Activated effector memory CD4-positive, alpha-beta T cell treated with Interleukin-2 at 50 U/mL for 16 hours (primary cell): ENCODE data around the gene ATP2A1.
"Not testable (repeated sequence)": the region's sequence is repeated elsewhere in the genome, so short reads cannot be mapped to it uniquely, and the experiment has no call there.

ENCODE experiments used
- DNase-seq: peaks from one replicate; pipeline ENCODE4 v3.0.0-alpha.2; 2020

ATP2A1 gene

GRCh38 chr16:28883221-28883996 is 5.1 kb downstream of the ATP2A1 start:
- DNase-seq: no peak

DNA sequence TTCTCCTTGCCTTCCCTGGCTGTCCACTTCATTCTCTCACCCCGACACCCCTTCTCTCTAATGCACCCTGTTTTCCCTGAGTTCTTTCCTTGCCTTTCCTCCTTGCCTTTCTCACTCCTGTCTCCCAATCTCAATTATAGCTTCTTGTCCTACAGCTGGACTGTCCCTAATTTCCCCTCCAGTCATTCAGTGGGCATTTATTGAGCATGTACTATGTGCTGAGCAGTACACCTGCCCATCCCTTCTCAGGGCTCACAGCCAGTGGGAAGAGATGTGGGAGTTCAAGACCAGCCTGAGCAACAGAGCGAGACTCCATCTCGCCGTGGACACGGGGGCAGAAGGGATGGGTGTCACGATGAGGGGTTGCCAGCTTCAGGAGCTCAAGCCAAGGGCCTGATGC is 5.8 kb downstream of the ATP2A1 start:
- DNase-seq: no peak

DNA sequence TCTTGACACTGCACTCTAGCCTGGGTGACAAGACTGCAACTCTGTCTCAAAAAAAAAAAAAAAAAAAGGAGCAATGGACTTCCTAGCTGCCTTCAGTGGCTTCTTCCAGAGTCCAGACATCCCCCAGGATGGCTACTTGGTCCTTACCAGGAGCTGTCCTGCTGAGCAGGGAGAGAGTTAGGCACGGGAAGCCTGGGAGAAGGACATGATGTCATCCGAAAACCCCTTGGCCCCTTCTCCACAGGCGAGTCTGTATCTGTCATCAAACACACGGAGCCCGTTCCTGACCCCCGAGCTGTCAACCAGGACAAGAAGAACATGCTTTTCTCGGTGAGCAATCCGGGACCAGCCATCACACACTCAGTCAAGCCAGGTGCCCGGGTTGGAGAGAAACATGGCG is 8.7 kb downstream of the ATP2A1 start:
- no peak for DNase-seq

- DNase-seq: not testable (repeated sequence)
Observed at GRCh38 chr16:28890355-28890754, 12.1 kb downstream of the ATP2A1 start.

- no peak for DNase-seq
Observed at GRCh38 chr16:28891964-28892890, 13.9 kb downstream of the ATP2A1 start.

DNA sequence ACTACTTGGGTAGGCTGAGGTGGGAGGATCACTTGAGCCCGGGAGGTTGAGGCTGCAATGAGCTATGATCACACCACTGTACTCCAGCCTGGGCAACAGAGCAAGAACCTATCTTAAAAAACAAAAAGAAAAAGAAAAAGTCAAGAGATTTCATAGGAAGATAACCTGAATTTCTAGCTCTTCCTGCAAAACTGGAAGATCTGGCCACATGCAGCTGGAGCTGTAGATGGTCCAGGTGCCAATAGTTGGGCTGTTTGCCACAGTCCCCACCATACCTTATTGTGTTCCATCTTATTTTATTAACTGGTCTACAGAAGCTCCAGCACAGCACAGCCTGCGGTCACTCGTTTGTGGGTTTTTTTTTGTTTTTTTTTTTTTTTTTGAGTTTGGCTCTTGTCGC is 15.0 kb downstream of the ATP2A1 start:
- DNase-seq: no peak

DNA sequence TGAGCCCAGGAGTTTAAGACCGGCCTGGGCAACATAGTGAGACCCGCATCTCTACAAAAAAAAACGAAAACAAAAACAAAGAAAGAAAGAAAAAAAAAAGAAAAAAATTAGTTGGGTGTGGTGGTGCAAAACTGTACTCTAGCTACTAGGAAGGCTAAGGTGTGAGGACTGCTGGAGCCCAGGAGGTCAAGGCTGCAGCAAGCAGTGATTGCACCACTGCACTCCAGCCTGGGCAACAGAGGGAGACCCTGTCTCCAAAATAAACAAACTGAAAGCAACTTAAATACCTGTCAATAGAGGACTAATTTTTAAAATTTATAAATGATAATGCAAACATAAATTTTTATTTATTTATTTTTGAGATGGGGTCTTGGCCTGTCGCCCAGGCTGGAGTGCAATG is 17.3 kb downstream of the ATP2A1 start:
- no peak for DNase-seq

DNA sequence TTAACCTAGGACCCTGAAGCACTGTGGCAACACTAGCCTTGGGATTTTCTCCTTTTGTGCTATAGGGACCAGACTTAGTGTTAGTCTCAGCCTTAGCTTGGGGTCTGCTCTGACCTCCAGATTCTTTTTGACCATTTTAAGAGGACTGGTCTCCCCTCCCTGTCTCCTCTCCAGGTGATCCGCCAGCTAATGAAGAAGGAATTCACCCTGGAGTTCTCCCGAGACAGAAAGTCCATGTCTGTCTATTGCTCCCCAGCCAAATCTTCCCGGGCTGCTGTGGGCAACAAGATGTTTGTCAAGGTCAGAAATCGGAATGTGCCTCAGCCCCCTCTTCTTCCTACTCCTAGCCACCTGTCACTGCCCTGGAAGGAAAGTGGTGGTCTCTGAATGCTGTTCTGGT is 19.5 kb downstream of the ATP2A1 start:
- no peak for DNase-seq

GRCh38 chr16:28898266-28898665 is 20.0 kb downstream of the ATP2A1 start:
- DNase-seq: no peak

GRCh38 chr16:28898942-28899341 is 20.7 kb downstream of the ATP2A1 start:
- no peak for DNase-seq

DNA sequence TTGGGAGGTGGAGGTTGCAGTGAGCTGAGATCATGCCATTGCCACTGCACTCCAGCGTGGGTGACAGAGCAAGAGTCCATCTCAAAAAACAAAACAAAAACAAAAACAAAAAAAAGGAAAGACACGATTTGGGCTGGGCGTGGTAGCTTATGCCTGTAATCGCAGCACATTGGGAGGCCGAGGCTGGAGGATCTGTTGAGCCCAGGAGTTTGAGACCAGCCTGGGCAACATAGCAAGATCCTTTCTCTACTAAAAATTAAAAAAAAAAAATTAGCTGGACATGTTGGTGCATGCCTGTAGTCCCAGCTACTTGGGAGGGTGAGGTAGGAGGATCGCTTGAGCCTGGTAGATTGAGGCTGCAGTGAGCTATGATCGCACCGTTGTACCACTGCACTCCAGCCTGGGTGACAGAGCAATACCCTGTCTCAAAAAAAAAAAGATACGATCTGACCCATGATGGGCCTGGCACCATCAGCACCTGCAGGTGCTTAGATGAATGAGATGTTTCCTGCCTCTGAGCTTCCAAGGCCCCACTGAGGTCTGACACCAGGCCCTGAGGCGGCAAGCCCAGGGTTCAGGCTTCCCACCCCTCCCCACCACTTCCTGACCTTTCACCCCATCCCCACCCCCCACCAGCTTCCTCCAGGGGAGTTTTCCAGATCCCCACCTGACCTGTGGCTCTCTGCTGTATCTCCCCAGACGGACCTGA is 21.7 kb downstream of the ATP2A1 start:
- no peak for DNase-seq

- DNase-seq: no peak
Observed at GRCh38 chr16:28900601-28901000, 22.3 kb downstream of the ATP2A1 start.

GRCh38 chr16:28901862-28902261 is 23.6 kb downstream of the ATP2A1 start:
- DNase-seq: no peak

- no peak for DNase-seq
Observed at GRCh38 chr16:28902909-28903308, 24.6 kb downstream of the ATP2A1 start.

GRCh38 chr16:28903344-28904042 is 25.2 kb downstream of the ATP2A1 start:
- no peak for DNase-seq

DNA sequence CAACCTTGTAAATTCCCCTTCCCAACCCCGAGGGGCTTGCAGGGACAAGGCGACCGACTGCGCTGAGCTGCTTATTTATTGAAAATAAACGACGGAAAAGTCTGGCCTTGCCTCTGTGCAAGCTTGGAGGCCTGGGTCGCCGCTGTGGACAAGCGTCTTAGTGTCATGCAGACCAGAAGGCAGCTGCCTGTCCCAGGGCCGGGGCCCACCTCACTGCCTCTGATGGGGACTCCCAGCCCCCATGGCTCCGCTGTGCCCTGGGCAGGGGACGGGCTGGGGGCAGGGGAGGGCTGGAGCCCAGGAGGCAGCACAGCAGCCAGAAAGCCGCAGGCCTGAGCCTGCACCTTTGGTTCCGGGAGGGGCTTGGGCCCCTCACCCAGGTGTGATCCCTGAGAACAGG is 26.1 kb downstream of the ATP2A1 start:
- no peak for DNase-seq

DNA sequence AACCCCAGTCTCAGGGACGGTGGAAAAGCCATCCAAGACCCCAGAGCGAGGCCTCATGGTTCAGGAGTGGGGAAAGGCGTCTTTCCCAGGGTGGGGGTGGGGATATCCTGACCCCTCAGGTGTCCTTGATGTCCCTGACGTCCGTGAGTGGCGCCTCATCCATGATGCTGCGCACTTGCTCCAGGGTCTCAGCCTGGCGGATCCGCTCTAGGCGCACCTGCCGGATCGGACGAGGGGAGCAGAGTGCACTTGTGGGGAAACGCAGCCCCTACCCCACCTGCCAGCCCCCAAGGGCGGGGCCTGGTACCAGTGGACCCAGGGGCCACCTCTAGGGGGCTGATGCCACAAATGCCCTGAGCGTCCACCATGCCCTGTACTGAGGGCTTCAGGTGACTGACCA is 26.5 kb downstream of the ATP2A1 start:
- no peak for DNase-seq

DNA sequence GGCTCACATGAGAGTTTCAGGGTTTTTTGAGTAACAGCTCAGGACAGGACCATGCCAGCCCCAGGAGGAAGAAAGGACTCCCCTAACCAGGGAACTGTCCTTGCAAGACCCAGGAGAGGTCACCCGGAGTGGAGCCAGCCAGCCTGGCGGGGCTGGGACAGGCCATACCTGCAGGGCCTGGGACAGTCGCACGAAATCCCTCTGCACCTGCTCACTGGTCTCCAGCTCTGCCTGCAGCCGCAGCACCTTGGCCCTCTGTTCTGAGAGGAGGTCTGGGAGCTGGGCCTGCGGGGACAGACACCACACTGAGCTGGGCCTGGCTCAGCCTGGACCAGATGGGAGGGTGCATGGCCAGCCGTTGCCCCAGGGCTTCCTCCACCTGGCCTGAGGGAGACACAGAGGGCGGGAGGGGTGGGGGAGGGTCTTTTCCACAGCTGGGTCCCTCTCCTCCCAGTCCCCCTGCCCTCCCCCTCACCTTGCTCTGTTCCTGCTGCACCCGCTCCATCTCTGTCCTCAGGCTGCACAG is 27.0 kb downstream of the ATP2A1 start:
- DNase-seq: no peak

DNA sequence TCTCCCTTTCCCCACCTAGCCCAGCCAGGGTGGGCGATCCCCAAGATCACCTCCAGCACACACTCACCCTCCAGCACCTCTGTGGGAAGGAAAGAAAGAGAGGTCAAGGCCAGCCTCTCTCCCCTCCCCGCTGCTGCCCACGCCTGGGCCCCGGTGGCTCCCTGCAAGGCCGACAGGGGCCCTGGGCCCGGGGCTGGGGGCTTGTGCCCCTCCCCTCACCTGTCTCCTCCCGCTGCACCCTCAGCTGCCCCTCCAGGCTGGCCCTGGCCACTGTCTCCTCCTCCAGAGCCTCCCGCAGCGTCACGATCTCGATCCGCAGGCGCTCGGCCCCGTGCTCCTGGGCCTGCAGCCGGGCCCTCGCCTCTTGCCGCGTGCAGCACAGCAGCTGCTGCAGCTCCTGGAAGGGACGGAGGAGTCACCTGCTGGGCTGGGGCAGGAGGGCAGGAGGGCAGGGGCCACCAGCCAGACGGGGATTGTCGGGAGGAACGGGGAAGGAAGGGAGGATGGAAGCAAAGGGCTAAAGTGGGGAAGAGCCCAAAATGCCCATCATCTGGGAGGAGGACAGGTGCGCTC is 27.6 kb downstream of the ATP2A1 start:
- no peak for DNase-seq

- DNase-seq: no peak
Observed at GRCh38 chr16:28910086-28911031, 32.1 kb downstream of the ATP2A1 start.

DNA sequence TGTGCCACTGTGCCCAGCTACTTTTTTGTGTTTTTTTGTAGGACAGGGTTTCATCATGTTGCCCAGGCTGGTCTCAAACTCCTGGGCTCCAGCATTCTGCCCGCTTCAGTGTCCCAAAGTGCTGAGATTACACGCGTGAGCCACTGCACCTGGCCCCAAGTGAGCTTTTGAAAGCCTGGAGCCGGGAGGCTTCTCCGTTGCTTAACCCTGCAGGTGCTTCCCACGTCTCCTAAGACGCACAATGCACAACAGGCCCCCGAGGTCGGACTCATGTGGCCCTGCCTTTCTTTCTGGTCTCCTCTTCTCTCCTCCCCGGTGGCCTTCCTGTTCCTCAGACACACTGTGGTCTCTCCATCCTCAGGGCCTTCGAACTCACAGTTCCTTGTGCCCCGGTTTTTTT is 34.3 kb downstream of the ATP2A1 start:
- DNase-seq: no peak
